HL-60 (cell line): ENCODE results near the gene MRPL48.

Experiments used
- DNase-seq, 2 experiments: peaks; one replicate each; pipeline ENCODE4 v3.0.0-alpha.2; 2010 to 2020; ENCODE audit warnings: low read depth in 1 of 2, low spot score in 1 of 2
- H3K27ac ChIP-seq: fragments of 250-450 bp; sonication (Bioruptor Pico); replicated peaks from 2 replicates; pipeline ENCODE4 v1.5.1; 2020; ENCODE audit warnings: mild to moderate bottlenecking, moderate library complexity
- H3K27me3 ChIP-seq: fragments of 250-450 bp; sonication (Bioruptor Pico); 2 replicates; pipeline ENCODE4 v1.5.1; 2021; ENCODE audit warnings: mild to moderate bottlenecking, moderate library complexity; ENCODE audit not compliant: insufficient read depth, poor library complexity, severe bottlenecking
- H3K4me3 ChIP-seq: replicated peaks from 2 replicates; pipeline ENCODE4 v1.5.1; 2011; ENCODE audit warnings: mild to moderate bottlenecking, control low read depth, low read length; ENCODE audit not compliant: insufficient read depth
- CTCF ChIP-seq: IDR thresholded peaks from one replicate; pipeline ENCODE4 v1.5.1; 2011; ENCODE audit warnings: low read length, control low read depth, inconsistent platforms; ENCODE audit not compliant: insufficient read depth
- GABPA ChIP-seq: IDR thresholded peaks from 2 replicates; pipeline ENCODE4 v1.6.1; 2012; ENCODE audit warnings: low read depth
- POLR2AphosphoS5 ChIP-seq: IDR thresholded peaks from 2 replicates; pipeline ENCODE4 v1.6.1; 2012; ENCODE audit warnings: low read depth
- REST ChIP-seq: IDR thresholded peaks from 2 replicates; pipeline ENCODE4 v1.6.1; 2012; ENCODE audit warnings: low read depth; ENCODE audit not compliant: insufficient replicate concordance
- SPI1 ChIP-seq: IDR thresholded peaks from 2 replicates; pipeline ENCODE4 v1.6.1; 2012; ENCODE audit warnings: low read depth, mild to moderate bottlenecking, borderline replicate concordance

The MRPL48 gene

GRCh38 chr11:73913472-73913871 is 125.8 kb downstream of the MRPL48 start:
- no peak for DNase-seq
- no peak overlapping the region for H3K27ac ChIP-seq
- TF ChIP-seq GABPA (no peak), POLR2AphosphoS5 (no peak), CTCF (no peak), REST (no peak), SPI1 (no peak)
- no peaks in the 10 kb centered on the region for H3K27me3 ChIP-seq
- no peak overlapping the region for H3K4me3 ChIP-seq

- TF ChIP-seq CTCF (no peak), SPI1 (no peak), POLR2AphosphoS5 (no peak), REST (no peak), GABPA (no peak)
- Histone ChIP-seq H3K27me3 (no peaks in the 10 kb centered on the region), H3K4me3 (no peak overlapping the region), H3K27ac (no peak overlapping the region)
- DNase-seq, result no peak
Measured at GRCh38 chr11:73914284-73914683, 126.6 kb downstream of the MRPL48 start.
